ACC112 (cell line): ENCODE measurements around the gene ARSD.

Source experiments
- H2AFZ ChIP-seq: fragments of 200-600 bp; sonication (generic); one replicate; pipeline ENCODE4 v1.6.0; 2017; ENCODE audit warnings: antibody characterized with exemption, low read length; ENCODE audit not compliant: unreplicated experiment
- H3K27ac ChIP-seq: fragments of 200-600 bp; sonication (generic); 2 replicates; pipeline ENCODE4 v1.5.1; 2014; ENCODE audit warnings: low read depth, mild to moderate bottlenecking, antibody characterized with exemption, low read length, moderate library complexity
- H3K27me3 ChIP-seq: fragments of 200-600 bp; sonication (generic); 2 replicates; pipeline ENCODE4 v1.6.1; 2014; ENCODE audit warnings: mild to moderate bottlenecking, antibody characterized with exemption, low read length, moderate library complexity, mixed read lengths; ENCODE audit not compliant: insufficient read depth
- H3K36me3 ChIP-seq: fragments of 200-600 bp; sonication (generic); 2 replicates; pipeline ENCODE4 v1.6.1; 2016; ENCODE audit warnings: mild to moderate bottlenecking, antibody characterized with exemption, low read length, moderate library complexity, mixed read lengths; ENCODE audit not compliant: insufficient read depth
- H3K4me1 ChIP-seq: fragments of 200-600 bp; sonication (generic); one replicate; pipeline ENCODE4 v1.6.1; 2016; ENCODE audit warnings: low read length, mixed read lengths; ENCODE audit not compliant: insufficient read depth, unreplicated experiment, control insufficient read depth
- H3K4me3 ChIP-seq: fragments of 200-600 bp; sonication (generic); 2 replicates; pipeline ENCODE4 v1.5.1; 2014; ENCODE audit warnings: mild to moderate bottlenecking, low read depth, low read length
- H3K79me2 ChIP-seq: fragments of 200-600 bp; sonication (generic); one replicate; pipeline ENCODE4 v1.6.0; 2016; ENCODE audit warnings: low read length; ENCODE audit not compliant: control insufficient read depth, unreplicated experiment, insufficient read depth

The ARSD gene

GRCh38 chrX:2874222-2875135 lies 54.7 kb downstream of the ARSD start:
- H3K27me3 ChIP-seq: 0 out of 2 replicates have a peak, but pooled peaks cover 1% of the 10 kb centered on the region
- no peak overlapping the region for H3K4me3 ChIP-seq
- no peak overlapping the region for H3K27ac ChIP-seq
- H3K36me3 ChIP-seq: no peaks in the 10 kb centered on the region
- H3K4me1 ChIP-seq: no peaks in the 10 kb centered on the region
- no peaks in the 10 kb centered on the region for H3K79me2 ChIP-seq
- H2AFZ ChIP-seq: no peak overlapping the region

- Histone ChIP-seq H3K27me3 (no peaks in the 10 kb centered on the region), H3K4me3 (no peak overlapping the region), H3K36me3 (no peaks in the 10 kb centered on the region), H3K27ac (no peak overlapping the region), H2AFZ (no peak overlapping the region), H3K4me1 (no peaks in the 10 kb centered on the region), H3K79me2 (no peaks in the 10 kb centered on the region)
These were observed 56.4 kb downstream of the ARSD start for GRCh38 chrX:2872671-2873277.

DNA sequence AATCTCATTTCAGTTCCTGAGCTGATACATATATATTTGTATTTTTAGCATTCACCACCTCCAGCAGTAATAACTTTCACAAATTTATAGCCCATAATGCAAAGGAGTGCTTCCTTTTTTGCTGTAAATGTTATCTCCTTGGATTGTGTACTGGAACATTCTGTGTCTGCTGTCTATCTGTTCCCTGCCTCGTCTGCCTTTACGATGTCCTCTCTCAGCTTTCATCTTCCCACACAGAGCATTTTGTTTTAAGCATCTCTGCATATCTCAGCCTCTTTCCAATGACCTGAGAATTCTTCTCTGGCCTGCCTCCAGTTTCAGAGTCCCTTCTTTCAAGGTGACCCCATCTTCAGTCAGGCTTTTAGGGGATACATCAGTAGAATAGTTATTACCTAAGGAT lies 57.3 kb downstream of the ARSD start:
- no peaks in the 10 kb centered on the region for H3K79me2 ChIP-seq
- no peaks in the 10 kb centered on the region for H3K4me1 ChIP-seq
- no peaks in the 10 kb centered on the region for H3K27me3 ChIP-seq
- no peak overlapping the region for H2AFZ ChIP-seq
- no peak overlapping the region for H3K4me3 ChIP-seq
- no peak overlapping the region for H3K27ac ChIP-seq
- H3K36me3 ChIP-seq: no peaks in the 10 kb centered on the region

GRCh38 chrX:2870650-2871049 lies 58.5 kb downstream of the ARSD start:
- H3K36me3 ChIP-seq: no peaks in the 10 kb centered on the region
- H3K4me3 ChIP-seq: no peak overlapping the region
- H3K27me3 ChIP-seq: no peaks in the 10 kb centered on the region
- H2AFZ ChIP-seq: no peak overlapping the region
- no peaks in the 10 kb centered on the region for H3K79me2 ChIP-seq
- H3K27ac ChIP-seq: no peak overlapping the region
- no peaks in the 10 kb centered on the region for H3K4me1 ChIP-seq

GRCh38 chrX:2867206-2867605 lies 61.9 kb downstream of the ARSD start:
- Histone ChIP-seq H3K27me3 (no peaks in the 10 kb centered on the region), H3K27ac (no peak overlapping the region), H3K4me3 (no peak overlapping the region), H3K4me1 (no peaks in the 10 kb centered on the region), H2AFZ (no peak overlapping the region), H3K36me3 (no peaks in the 10 kb centered on the region), H3K79me2 (no peaks in the 10 kb centered on the region)

DNA sequence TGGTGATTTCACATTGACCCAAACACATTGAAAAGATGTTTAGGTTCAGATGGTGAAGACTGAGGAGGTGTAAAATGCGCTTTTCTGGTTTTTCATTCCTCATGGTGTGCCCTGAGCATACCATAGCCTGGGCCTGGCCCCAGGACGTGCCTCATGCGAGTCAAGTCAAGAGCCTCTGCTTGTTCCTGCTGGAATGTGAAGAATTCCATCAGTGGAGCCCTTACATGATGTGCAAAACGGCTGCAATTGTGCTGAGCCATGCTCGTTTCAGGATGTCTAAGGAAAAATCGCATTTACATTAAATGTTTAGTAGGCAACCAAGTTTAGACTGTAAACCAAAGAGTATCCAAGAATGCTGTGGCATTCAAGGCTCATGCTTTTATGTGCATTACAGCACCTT lies 65.5 kb downstream of the ARSD start:
- Histone ChIP-seq H3K27ac (no peak overlapping the region), H3K79me2 (no peaks in the 10 kb centered on the region), H3K4me1 (no peaks in the 10 kb centered on the region), H3K4me3 (no peak overlapping the region), H3K27me3 (no peaks in the 10 kb centered on the region), H3K36me3 (no peaks in the 10 kb centered on the region), H2AFZ (no peak overlapping the region)

DNA sequence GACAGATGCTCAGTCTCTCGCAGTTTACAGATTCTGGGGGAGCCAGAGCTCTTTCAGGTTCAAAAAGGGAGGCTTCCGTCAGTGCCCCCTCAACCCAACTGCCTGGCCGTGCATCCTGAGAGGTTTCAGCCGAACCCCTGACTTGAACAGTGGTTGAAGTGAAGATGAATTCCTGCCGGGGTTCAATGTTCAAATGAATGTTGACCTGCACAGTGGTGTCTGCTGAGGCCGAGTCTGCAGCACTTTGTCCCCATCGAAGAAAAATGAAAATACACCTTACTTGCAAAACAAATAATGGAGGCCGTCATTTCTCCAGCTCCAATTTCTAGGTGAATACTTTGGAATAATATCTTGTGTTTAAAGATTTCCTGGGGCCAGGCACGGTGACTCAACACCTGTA lies 66.7 kb downstream of the ARSD start:
- Histone ChIP-seq H2AFZ (no peak overlapping the region), H3K4me1 (no peaks in the 10 kb centered on the region), H3K79me2 (no peaks in the 10 kb centered on the region), H3K36me3 (no peaks in the 10 kb centered on the region), H3K27me3 (no peaks in the 10 kb centered on the region), H3K4me3 (no peak overlapping the region), H3K27ac (no peak overlapping the region)

- Histone ChIP-seq H3K4me3 (no peak overlapping the region), H3K4me1 (no peaks in the 10 kb centered on the region), H3K27ac (no peak overlapping the region), H3K79me2 (no peaks in the 10 kb centered on the region), H3K36me3 (no peaks in the 10 kb centered on the region), H3K27me3 (no peaks in the 10 kb centered on the region), H2AFZ (no peak overlapping the region)
These were observed 69.8 kb downstream of the ARSD start for GRCh38 chrX:2859197-2859797.

- no peak overlapping the region for H3K27ac ChIP-seq
- no peak overlapping the region for H2AFZ ChIP-seq
- H3K79me2 ChIP-seq: no peaks in the 10 kb centered on the region
- H3K27me3 ChIP-seq: no peaks in the 10 kb centered on the region
- H3K36me3 ChIP-seq: no peaks in the 10 kb centered on the region
- no peak overlapping the region for H3K4me3 ChIP-seq
- no peaks in the 10 kb centered on the region for H3K4me1 ChIP-seq
These were observed 71.6 kb downstream of the ARSD start for GRCh38 chrX:2857566-2857965.

- H3K4me3 ChIP-seq: no peak overlapping the region
- H2AFZ ChIP-seq: no peak overlapping the region
- no peaks in the 10 kb centered on the region for H3K27me3 ChIP-seq
- no peaks in the 10 kb centered on the region for H3K79me2 ChIP-seq
- no peaks in the 10 kb centered on the region for H3K36me3 ChIP-seq
- H3K27ac ChIP-seq: no peak overlapping the region
- H3K4me1 ChIP-seq: no peaks in the 10 kb centered on the region
These were observed 73.4 kb downstream of the ARSD start for GRCh38 chrX:2855761-2856160.

DNA sequence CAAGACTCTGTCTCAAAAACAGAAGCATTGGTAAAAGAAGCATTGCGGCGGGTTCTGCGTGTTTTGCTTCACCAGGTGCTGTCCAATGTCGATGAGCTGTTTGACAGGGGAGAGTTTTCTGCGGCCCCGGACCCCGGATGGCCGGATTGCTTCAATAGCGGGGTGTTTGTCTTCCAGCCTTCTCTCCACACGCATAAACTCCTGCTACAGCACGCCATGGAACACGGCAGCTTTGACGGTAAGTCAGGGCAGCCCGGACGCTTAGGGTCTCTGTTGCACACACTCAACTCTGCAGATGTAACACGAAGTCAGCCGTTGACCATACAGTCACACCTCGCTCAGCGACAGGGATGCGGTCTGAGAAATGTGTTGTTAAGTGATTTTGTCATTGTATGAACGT lies 74.2 kb downstream of the ARSD start:
- no peaks in the 10 kb centered on the region for H3K27me3 ChIP-seq

More for the DNA sequence above, 74.2 kb downstream of the ARSD start:
- H2AFZ ChIP-seq: no peak overlapping the region
- H3K27ac ChIP-seq: no peak overlapping the region
- no peaks in the 10 kb centered on the region for H3K4me1 ChIP-seq
- H3K4me3 ChIP-seq: no peak overlapping the region
- H3K36me3 ChIP-seq: no peaks in the 10 kb centered on the region
- no peaks in the 10 kb centered on the region for H3K79me2 ChIP-seq
